ENCODE results near the gene BPIFA2. TPM values are rescaled to one million over a fixed set of nuclear protein-coding genes. Genes with fewer than 3 reads are reported as not detected.
"Not testable (repeated sequence)": the region's sequence is repeated elsewhere in the genome, so short reads cannot be mapped to it uniquely, and the experiment has no call there.

Gene BPIFA2
- polyA plus RNA-seq, 1 experiment: not detected

DNA sequence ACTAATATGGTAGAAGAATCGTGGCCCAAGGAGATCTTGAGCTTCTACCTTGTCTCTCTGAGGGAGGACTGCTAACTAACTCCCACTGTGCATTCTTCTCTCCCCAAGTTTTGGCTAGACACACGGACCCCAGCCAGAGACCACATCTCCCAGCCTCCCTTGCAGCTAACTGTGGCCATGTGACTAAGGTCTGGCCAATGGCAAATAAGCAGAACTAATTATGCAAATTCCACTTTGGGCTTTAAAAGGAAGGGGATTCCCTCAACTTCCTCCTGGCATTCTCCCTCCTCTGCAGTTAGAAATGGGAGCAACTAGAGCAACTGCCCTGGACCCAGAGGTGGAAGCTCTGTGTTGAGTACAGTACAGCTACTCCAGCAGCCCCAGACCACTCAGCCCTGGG, 15.4 kb downstream of the BPIFA2 start:
- ChIA-PET CTCF (no interaction called here), POLR2A (no interaction called here)
- Histone ChIP-seq H3K27ac (ENCODE audit: low read depth, low read length) (no peak overlapping the region), H3K4me3 (ENCODE audit: low read depth, low read length) (no peak overlapping the region), H3K27me3 (ENCODE audit: control insufficient read depth, insufficient read depth, low read length) (no peaks in the 10 kb centered on the region), H3K9me3 (ENCODE audit: control insufficient read depth, insufficient read depth, low read length) (no peaks in the 10 kb centered on the region)
- no peak for DNase-seq (ENCODE audit: low read depth, low spot score)
- TF ChIP-seq CTCF (IDR thresholded peaks at IDR 0.05; ENCODE audit: low read depth, low read length): no peak

GRCh38 chr20:33185031-33185590, 17.2 kb downstream of the BPIFA2 start:
- H3K27ac ChIP-seq (ENCODE audit: low read depth, low read length); CTCF ChIA-PET; DNase-seq (ENCODE audit: low read depth, low spot score); H3K9me3 ChIP-seq (ENCODE audit: control insufficient read depth, insufficient read depth, low read length); H3K4me3 ChIP-seq (ENCODE audit: low read depth, low read length); H3K27me3 ChIP-seq (ENCODE audit: control insufficient read depth, insufficient read depth, low read length); POLR2A ChIA-PET: not testable (repeated sequence)

GRCh38 chr20:33187491-33187890, 19.5 kb downstream of the BPIFA2 start:
- no peak for TF ChIP-seq CTCF (IDR thresholded peaks at IDR 0.05; ENCODE audit: low read depth, low read length)
- H3K9me3 ChIP-seq (ENCODE audit: control insufficient read depth, insufficient read depth, low read length): no peaks in the 10 kb centered on the region
- CTCF ChIA-PET: no interaction called here
- POLR2A ChIA-PET: no interaction called here
- no peak overlapping the region for H3K27ac ChIP-seq (ENCODE audit: low read depth, low read length)
- DNase-seq (ENCODE audit: low read depth, low spot score): no peak
- no peak overlapping the region for H3K4me3 ChIP-seq (ENCODE audit: low read depth, low read length)
- no peaks in the 10 kb centered on the region for H3K27me3 ChIP-seq (ENCODE audit: control insufficient read depth, insufficient read depth, low read length)

- Histone ChIP-seq H3K9me3 (ENCODE audit: control insufficient read depth, insufficient read depth, low read length) (no peaks in the 10 kb centered on the region), H3K27ac (ENCODE audit: low read depth, low read length) (no peak overlapping the region), H3K27me3 (ENCODE audit: control insufficient read depth, insufficient read depth, low read length) (no peaks in the 10 kb centered on the region), H3K4me3 (ENCODE audit: low read depth, low read length) (no peak overlapping the region)
- ChIA-PET CTCF (no interaction called here), POLR2A (no interaction called here)
- no peak for TF ChIP-seq CTCF (IDR thresholded peaks at IDR 0.05; ENCODE audit: low read depth, low read length)
- no peak for DNase-seq (ENCODE audit: low read depth, low spot score)
These were observed 20.5 kb downstream of the BPIFA2 start for GRCh38 chr20:33188421-33188820.

DNA sequence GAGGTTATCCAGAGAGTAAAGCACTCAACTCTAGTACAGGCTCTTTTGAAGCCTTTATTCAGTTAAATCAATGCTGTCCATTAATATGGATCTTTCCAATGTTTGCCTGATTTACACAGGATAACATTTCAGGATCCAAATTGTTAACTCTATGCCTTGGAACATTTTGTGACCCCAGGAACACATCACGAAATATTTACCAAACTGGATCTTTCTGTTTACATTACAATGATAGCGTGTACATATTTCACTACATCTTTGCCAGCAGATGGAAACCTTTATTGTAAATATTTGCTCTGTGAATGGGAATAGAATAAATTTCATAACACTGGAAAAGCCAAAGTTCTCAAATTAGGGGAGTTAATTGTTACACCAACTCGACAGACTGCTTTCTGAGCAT, 23.5 kb downstream of the BPIFA2 start:
- POLR2A ChIA-PET: no interaction called here
- H3K9me3 ChIP-seq (ENCODE audit: control insufficient read depth, insufficient read depth, low read length): no peaks in the 10 kb centered on the region
- no peak for TF ChIP-seq CTCF (IDR thresholded peaks at IDR 0.05; ENCODE audit: low read depth, low read length)

GRCh38 chr20:33191955-33192354, 24.0 kb downstream of the BPIFA2 start:
- ChIA-PET CTCF (no interaction called here), POLR2A (no interaction called here)
- no peak overlapping the region for H3K4me3 ChIP-seq (ENCODE audit: low read depth, low read length)
- H3K9me3 ChIP-seq (ENCODE audit: control insufficient read depth, insufficient read depth, low read length): no peaks in the 10 kb centered on the region
- no peak for DNase-seq (ENCODE audit: low read depth, low spot score)
- H3K27me3 ChIP-seq (ENCODE audit: control insufficient read depth, insufficient read depth, low read length): no peaks in the 10 kb centered on the region
- H3K27ac ChIP-seq (ENCODE audit: low read depth, low read length): no peak overlapping the region
- no peak for TF ChIP-seq CTCF (IDR thresholded peaks at IDR 0.05; ENCODE audit: low read depth, low read length)

More for the DNA sequence above, 23.5 kb downstream of the BPIFA2 start:
- H3K4me3 ChIP-seq (ENCODE audit: low read depth, low read length): no peak overlapping the region
- DNase-seq (ENCODE audit: low read depth, low spot score): no peak
- H3K27me3 ChIP-seq (ENCODE audit: control insufficient read depth, insufficient read depth, low read length): no peaks in the 10 kb centered on the region
- H3K27ac ChIP-seq (ENCODE audit: low read depth, low read length): no peak overlapping the region
- CTCF ChIA-PET: no interaction called here
